ENCODE results near the gene SULT1A2.

Gene SULT1A2

DNA sequence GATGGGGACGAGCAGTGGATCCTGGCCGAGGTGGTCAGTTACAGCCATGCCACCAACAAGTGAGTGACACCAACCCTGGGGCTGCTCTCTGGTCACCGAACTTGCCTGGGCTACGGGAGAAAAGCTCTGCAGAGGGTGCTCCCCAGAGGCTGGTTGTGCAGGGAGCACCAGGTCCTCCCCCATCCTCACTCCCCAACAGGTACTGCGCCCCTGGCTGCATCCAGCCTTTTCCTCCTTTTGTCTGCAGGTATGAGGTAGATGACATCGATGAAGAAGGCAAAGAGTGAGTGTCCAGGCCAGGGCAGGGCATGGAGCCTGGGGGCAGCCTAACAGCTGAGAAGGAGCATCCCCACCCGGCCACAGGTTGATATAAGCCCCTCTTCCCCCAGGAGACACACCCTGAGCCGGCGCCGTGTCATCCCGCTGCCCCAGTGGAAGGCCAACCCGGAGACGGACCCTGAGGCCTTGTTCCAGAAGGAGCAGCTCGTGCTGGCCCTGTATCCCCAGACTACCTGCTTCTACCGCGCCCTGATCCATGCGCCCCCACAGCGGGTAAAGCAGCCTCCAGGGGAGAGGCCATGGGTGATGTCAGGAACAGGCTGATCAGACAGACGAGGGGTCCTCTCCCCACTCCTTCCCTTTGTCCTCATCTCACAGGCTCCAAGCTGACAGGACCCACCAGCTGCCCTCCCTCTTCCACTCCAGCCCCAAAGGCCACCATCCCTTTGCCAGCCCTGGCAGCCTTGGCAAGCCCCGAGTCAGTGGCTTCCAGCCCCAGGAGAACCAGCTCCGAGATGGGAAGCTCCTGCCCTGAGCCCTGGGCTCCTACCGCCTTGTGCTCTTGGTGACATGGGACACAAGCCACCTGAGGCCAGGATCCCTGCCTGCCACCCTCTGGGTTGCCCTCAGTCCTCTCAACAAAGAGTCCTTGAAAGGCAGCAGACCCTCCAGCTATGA is 6.2 kb downstream of the SULT1A2 start:
- Histone ChIP-seq H3K4me3 (ENCODE audit: low read length) (no peak overlapping the region), H3F3A (ENCODE audit: control insufficient read depth, insufficient read depth) (no peaks in the 10 kb centered on the region), H3K4me1 (ENCODE audit: control insufficient read depth, low read length) (no peaks in the 10 kb centered on the region), H3K27me3 (ENCODE audit: control insufficient read depth, low read length) (no peaks in the 10 kb centered on the region), H3K79me2 (ENCODE audit: control insufficient read depth, low read length) (no peaks in the 10 kb centered on the region), H3K9me3 (ENCODE audit: control insufficient read depth, insufficient read depth, low read length) (no peaks in the 10 kb centered on the region), H3K27ac (ENCODE audit: low read depth, low read length) (no peak overlapping the region), H3K4me2 (ENCODE audit: low read length) (no peak overlapping the region), H4K20me1 (ENCODE audit: control insufficient read depth, insufficient read depth, low read depth, low read length) (no peaks in the 10 kb centered on the region), H3K36me3 (ENCODE audit: control insufficient read depth, low read length) (peaks cover 33% of the 10 kb centered on the region), H3K9me2 (replicated peaks; ENCODE audit: control insufficient read depth, low read length) (no peaks in the 10 kb centered on the region)
- TF ChIP-seq, protein P1, sequence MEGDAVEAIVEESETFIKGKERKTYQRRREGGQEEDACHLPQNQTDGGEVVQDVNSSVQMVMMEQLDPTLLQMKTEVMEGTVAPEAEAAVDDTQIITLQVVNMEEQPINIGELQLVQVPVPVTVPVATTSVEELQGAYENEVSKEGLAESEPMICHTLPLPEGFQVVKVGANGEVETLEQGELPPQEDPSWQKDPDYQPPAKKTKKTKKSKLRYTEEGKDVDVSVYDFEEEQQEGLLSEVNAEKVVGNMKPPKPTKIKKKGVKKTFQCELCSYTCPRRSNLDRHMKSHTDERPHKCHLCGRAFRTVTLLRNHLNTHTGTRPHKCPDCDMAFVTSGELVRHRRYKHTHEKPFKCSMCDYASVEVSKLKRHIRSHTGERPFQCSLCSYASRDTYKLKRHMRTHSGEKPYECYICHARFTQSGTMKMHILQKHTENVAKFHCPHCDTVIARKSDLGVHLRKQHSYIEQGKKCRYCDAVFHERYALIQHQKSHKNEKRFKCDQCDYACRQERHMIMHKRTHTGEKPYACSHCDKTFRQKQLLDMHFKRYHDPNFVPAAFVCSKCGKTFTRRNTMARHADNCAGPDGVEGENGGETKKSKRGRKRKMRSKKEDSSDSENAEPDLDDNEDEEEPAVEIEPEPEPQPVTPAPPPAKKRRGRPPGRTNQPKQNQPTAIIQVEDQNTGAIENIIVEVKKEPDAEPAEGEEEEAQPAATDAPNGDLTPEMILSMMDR (IDR thresholded peaks at IDR 0.05; ENCODE audit: low read depth, low read length, poor library complexity, severe bottlenecking): no peak
- TF ChIP-seq EZH2phosphoT487 (IDR thresholded peaks at IDR 0.05; ENCODE audit: borderline replicate concordance, low read length): no peak

- no peak overlapping the region for H3K4me2 ChIP-seq (ENCODE audit: low read length)
- TF ChIP-seq, protein P1 (IDR thresholded peaks at IDR 0.05; ENCODE audit: low read depth, low read length, poor library complexity, severe bottlenecking): no peak
- TF ChIP-seq EZH2phosphoT487 (IDR thresholded peaks at IDR 0.05; ENCODE audit: borderline replicate concordance, low read length): no peak
- H3K27me3 ChIP-seq (ENCODE audit: control insufficient read depth, low read length): no peaks in the 10 kb centered on the region
- no peaks in the 10 kb centered on the region for H3F3A ChIP-seq (ENCODE audit: control insufficient read depth, insufficient read depth)
- peaks cover 41% of the 10 kb centered on the region for H3K36me3 ChIP-seq (ENCODE audit: control insufficient read depth, low read length)
- no peaks in the 10 kb centered on the region for H3K79me2 ChIP-seq (ENCODE audit: control insufficient read depth, low read length)
- H3K4me3 ChIP-seq (ENCODE audit: low read length): no peak overlapping the region
- no peaks in the 10 kb centered on the region for H4K20me1 ChIP-seq (ENCODE audit: control insufficient read depth, insufficient read depth, low read depth, low read length)
- H3K4me1 ChIP-seq (ENCODE audit: control insufficient read depth, low read length): no peaks in the 10 kb centered on the region
- H3K9me2 ChIP-seq (replicated peaks; ENCODE audit: control insufficient read depth, low read length): no peaks in the 10 kb centered on the region
- no peaks in the 10 kb centered on the region for H3K9me3 ChIP-seq (ENCODE audit: control insufficient read depth, insufficient read depth, low read length)
- H3K27ac ChIP-seq (ENCODE audit: low read depth, low read length): no peak overlapping the region
Observed at GRCh38 chr16:28589930-28590329, 6.9 kb downstream of the SULT1A2 start.

GRCh38 chr16:28589069-28589468 is 7.8 kb downstream of the SULT1A2 start:
- Histone ChIP-seq H3K79me2 (ENCODE audit: control insufficient read depth, low read length) (no peaks in the 10 kb centered on the region), H3F3A (ENCODE audit: control insufficient read depth, insufficient read depth) (no peaks in the 10 kb centered on the region), H3K4me2 (ENCODE audit: low read length) (no peak overlapping the region), H3K36me3 (ENCODE audit: control insufficient read depth, low read length) (peaks cover 42% of the 10 kb centered on the region), H3K27ac (ENCODE audit: low read depth, low read length) (no peak overlapping the region), H3K4me3 (ENCODE audit: low read length) (no peak overlapping the region), H3K4me1 (ENCODE audit: control insufficient read depth, low read length) (no peaks in the 10 kb centered on the region), H3K9me3 (ENCODE audit: control insufficient read depth, insufficient read depth, low read length) (no peaks in the 10 kb centered on the region), H3K27me3 (ENCODE audit: control insufficient read depth, low read length) (no peaks in the 10 kb centered on the region), H3K9me2 (replicated peaks; ENCODE audit: control insufficient read depth, low read length) (no peaks in the 10 kb centered on the region), H4K20me1 (ENCODE audit: control insufficient read depth, insufficient read depth, low read depth, low read length) (no peaks in the 10 kb centered on the region)
- TF ChIP-seq EZH2phosphoT487 (IDR thresholded peaks at IDR 0.05; ENCODE audit: borderline replicate concordance, low read length): no peak
- TF ChIP-seq, protein P1 (IDR thresholded peaks at IDR 0.05; ENCODE audit: low read depth, low read length, poor library complexity, severe bottlenecking): no peak
